ENCODE data around the gene SLC35F1.

SLC35F1 gene

DNA sequence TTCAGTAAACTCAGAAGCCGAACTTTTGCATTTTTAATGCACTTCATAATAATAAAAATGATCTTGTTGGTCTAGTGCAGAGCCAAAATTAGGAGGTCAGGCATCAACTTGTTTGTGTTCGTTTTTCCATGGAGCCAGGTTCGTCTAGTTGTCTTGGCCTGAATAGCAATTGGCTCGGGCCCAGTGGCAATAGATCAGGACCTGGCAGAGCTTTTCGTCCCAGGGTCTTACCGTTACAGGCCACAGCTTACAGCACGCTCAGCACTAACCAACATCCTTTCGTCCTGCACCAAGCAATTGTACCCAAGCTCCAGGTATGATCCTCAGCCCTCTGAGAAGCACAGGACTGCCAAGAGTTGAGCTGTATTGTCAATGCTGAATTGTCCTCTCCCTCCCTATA lies 400.5 kb downstream of the SLC35F1 start:
- Histone ChIP-seq H3K4me1 (ENCODE audit: insufficient read depth, low read length) (no peaks in the 10 kb centered on the region), H3K4me3 (ENCODE audit: low read depth in 1 of 2, low read length in 2 of 2) (no peak overlapping the region), H3K79me2 (ENCODE audit: insufficient read depth, low read length) (no peaks in the 10 kb centered on the region), H3K4me2 (ENCODE audit: insufficient read depth, low read length) (no peak overlapping the region), H3K27me3 (ENCODE audit: insufficient read depth, low read length, poor library complexity) (no peaks in the 10 kb centered on the region), H3K36me3 (ENCODE audit: insufficient read depth, low read length) (no peaks in the 10 kb centered on the region), H3K9me3 (ENCODE audit: insufficient read depth, low read length, severe bottlenecking) (no peaks in the 10 kb centered on the region), H3K27ac (ENCODE audit: low read length) (no peak overlapping the region), H3K9ac (ENCODE audit: low read depth, low read length) (no peak overlapping the region), H2AFZ (ENCODE audit: low read depth, low read length) (no peak overlapping the region), H4K20me1 (ENCODE audit: insufficient read depth, low read length) (no peaks in the 10 kb centered on the region)
- TF ChIP-seq EZH2 (IDR thresholded peaks at IDR 0.05; ENCODE audit: borderline replicate concordance, low read depth, low read length, severe bottlenecking) = no peak
- TF ChIP-seq, protein P1, sequence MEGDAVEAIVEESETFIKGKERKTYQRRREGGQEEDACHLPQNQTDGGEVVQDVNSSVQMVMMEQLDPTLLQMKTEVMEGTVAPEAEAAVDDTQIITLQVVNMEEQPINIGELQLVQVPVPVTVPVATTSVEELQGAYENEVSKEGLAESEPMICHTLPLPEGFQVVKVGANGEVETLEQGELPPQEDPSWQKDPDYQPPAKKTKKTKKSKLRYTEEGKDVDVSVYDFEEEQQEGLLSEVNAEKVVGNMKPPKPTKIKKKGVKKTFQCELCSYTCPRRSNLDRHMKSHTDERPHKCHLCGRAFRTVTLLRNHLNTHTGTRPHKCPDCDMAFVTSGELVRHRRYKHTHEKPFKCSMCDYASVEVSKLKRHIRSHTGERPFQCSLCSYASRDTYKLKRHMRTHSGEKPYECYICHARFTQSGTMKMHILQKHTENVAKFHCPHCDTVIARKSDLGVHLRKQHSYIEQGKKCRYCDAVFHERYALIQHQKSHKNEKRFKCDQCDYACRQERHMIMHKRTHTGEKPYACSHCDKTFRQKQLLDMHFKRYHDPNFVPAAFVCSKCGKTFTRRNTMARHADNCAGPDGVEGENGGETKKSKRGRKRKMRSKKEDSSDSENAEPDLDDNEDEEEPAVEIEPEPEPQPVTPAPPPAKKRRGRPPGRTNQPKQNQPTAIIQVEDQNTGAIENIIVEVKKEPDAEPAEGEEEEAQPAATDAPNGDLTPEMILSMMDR (IDR thresholded peaks at IDR 0.05; ENCODE audit: borderline replicate concordance, extremely low read depth, low read length, poor library complexity, severe bottlenecking) = no peak
- ATAC-seq (ENCODE audit: insufficient read depth, low read depth) (no peak), DNase-seq (no peak)

DNA sequence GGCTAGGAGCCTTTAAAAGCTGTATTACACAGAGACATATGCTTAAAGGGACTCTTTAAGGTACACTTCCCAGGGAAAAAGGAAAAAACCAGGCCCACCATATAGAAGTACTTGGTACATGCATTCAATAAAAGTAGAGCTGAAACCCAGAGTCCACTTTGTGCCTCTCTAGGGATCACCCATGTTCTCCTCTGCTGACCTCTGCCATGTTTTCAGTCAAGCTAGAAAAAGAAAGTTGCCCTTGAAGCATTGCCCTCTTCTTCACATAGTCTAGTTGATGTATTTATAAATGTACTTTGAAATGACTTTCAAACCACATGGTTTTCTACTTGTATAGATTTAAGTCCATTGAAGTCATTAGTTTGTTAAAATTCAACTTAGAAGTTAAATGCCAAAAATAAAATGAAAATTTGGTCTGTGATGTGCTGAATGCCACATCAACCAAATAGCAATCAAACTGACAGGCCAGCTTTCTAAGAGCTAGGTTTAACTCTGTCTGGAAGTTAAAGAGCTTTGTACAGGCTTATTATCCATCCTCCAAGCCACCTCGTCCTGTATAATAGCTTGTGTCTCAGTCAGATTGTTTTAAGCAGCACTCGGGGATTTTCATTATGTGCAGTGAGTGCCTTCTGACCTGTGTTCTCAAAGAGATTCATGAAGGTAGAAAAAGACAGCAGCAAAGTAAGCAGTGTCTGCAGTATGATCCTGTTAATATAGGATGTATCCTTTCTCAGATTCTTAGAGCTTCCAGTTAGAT lies 402.5 kb downstream of the SLC35F1 start:
- H3K9me3 ChIP-seq (ENCODE audit: insufficient read depth, low read length, severe bottlenecking) = no peaks in the 10 kb centered on the region
- H3K27ac ChIP-seq (ENCODE audit: low read length) = no peak overlapping the region
- no peaks in the 10 kb centered on the region for H3K27me3 ChIP-seq (ENCODE audit: insufficient read depth, low read length, poor library complexity)
- H4K20me1 ChIP-seq (ENCODE audit: insufficient read depth, low read length) = no peaks in the 10 kb centered on the region
- no peak overlapping the region for H3K4me2 ChIP-seq (ENCODE audit: insufficient read depth, low read length)
- no peaks in the 10 kb centered on the region for H3K4me1 ChIP-seq (ENCODE audit: insufficient read depth, low read length)
- H2AFZ ChIP-seq (ENCODE audit: low read depth, low read length) = no peak overlapping the region
- no peaks in the 10 kb centered on the region for H3K79me2 ChIP-seq (ENCODE audit: insufficient read depth, low read length)
- H3K36me3 ChIP-seq (ENCODE audit: insufficient read depth, low read length) = no peaks in the 10 kb centered on the region
- TF ChIP-seq EZH2 (IDR thresholded peaks at IDR 0.05; ENCODE audit: borderline replicate concordance, low read depth, low read length, severe bottlenecking) = no peak
- TF ChIP-seq, protein P1 (IDR thresholded peaks at IDR 0.05; ENCODE audit: borderline replicate concordance, extremely low read depth, low read length, poor library complexity, severe bottlenecking) = no peak
- ATAC-seq (ENCODE audit: insufficient read depth, low read depth) = no peak
- no peak overlapping the region for H3K9ac ChIP-seq (ENCODE audit: low read depth, low read length)
- no peak overlapping the region for H3K4me3 ChIP-seq (ENCODE audit: low read depth in 1 of 2, low read length in 2 of 2)
- DNase-seq = no peak

DNA sequence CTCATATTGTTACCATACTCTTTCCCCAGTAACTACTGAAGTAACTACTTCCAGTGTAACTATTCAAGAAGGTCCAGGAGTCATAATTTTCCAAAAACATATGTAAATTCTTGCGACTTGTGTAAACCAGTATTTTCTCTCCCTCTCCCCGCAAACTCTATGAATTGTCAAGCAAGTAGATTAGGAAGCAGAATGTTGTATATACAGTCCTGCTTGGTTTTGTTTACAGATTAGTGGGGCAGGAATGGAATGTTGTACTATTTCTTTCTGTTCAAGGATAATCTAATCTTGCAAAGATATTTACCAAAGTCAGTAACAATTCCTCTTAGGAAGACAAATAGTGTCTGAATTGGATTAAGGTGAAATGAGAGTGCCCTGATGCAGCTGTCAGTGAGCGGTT lies 406.1 kb downstream of the SLC35F1 start:
- Histone ChIP-seq H3K9me3 (ENCODE audit: insufficient read depth, low read length, severe bottlenecking) (no peaks in the 10 kb centered on the region), H3K4me3 (ENCODE audit: low read depth in 1 of 2, low read length in 2 of 2) (no peak overlapping the region), H3K9ac (ENCODE audit: low read depth, low read length) (no peak overlapping the region), H3K79me2 (ENCODE audit: insufficient read depth, low read length) (no peaks in the 10 kb centered on the region), H3K27me3 (ENCODE audit: insufficient read depth, low read length, poor library complexity) (peaks cover 2% of the 10 kb centered on the region), H2AFZ (ENCODE audit: low read depth, low read length) (no peak overlapping the region), H3K4me1 (ENCODE audit: insufficient read depth, low read length) (no peaks in the 10 kb centered on the region), H3K4me2 (ENCODE audit: insufficient read depth, low read length) (no peak overlapping the region), H4K20me1 (ENCODE audit: insufficient read depth, low read length) (no peaks in the 10 kb centered on the region), H3K27ac (ENCODE audit: low read length) (no peak overlapping the region), H3K36me3 (ENCODE audit: insufficient read depth, low read length) (no peaks in the 10 kb centered on the region)
- no peak for ATAC-seq (ENCODE audit: insufficient read depth, low read depth)
- no peak for DNase-seq
- no peak for TF ChIP-seq EZH2 (IDR thresholded peaks at IDR 0.05; ENCODE audit: borderline replicate concordance, low read depth, low read length, severe bottlenecking)
- TF ChIP-seq, protein P1 (IDR thresholded peaks at IDR 0.05; ENCODE audit: borderline replicate concordance, extremely low read depth, low read length, poor library complexity, severe bottlenecking) = no peak
